HG02840 (cell line): ENCODE measurements around the gene SFTPB.
"Not testable (repeated sequence)": the region's sequence is repeated elsewhere in the genome, so short reads cannot be mapped to it uniquely, and the experiment has no call there.

ENCODE experiments used
- ATAC-seq: cut with Tn5 transposase; IDR thresholded peaks from one replicate; pipeline ENCODE4 v1.9.1; 2021; ENCODE audit warnings: mild to moderate bottlenecking, moderate library complexity, moderate number of reproducible peaks; ENCODE audit not compliant: unreplicated experiment, low FRiP score

Gene SFTPB

GRCh38 chr2:85668009-85668856 is at the start of gene SFTPB:
Gene SFTPB (minus strand): TSS chr2:85668199. CDS start chr2:85668183, 16 bp downstream.
- no peak for ATAC-seq

GRCh38 chr2:85717308-85718008 is 49.5 kb upstream of the SFTPB start:
- ATAC-seq = no peak

GRCh38 chr2:85716346-85716914 is 48.4 kb upstream of the SFTPB start:
- no peak for ATAC-seq

GRCh38 chr2:85714841-85715240 is 46.8 kb upstream of the SFTPB start:
- ATAC-seq = no peak

GRCh38 chr2:85714421-85714820 is 46.4 kb upstream of the SFTPB start:
- not testable (repeated sequence) for ATAC-seq

GRCh38 chr2:85713836-85714235 is 45.8 kb upstream of the SFTPB start:
- ATAC-seq = no peak

- no peak for ATAC-seq
Measured at GRCh38 chr2:85712849-85713612, 45.0 kb upstream of the SFTPB start.

- ATAC-seq = no peak
Measured at GRCh38 chr2:85712336-85712735, 44.3 kb upstream of the SFTPB start.

GRCh38 chr2:85711578-85712060 is 43.6 kb upstream of the SFTPB start:
- ATAC-seq = no peak

GRCh38 chr2:85710687-85711577 is 42.9 kb upstream of the SFTPB start:
- no peak for ATAC-seq

- ATAC-seq = no peak
Measured at GRCh38 chr2:85709401-85709811, 41.4 kb upstream of the SFTPB start.

GRCh38 chr2:85708641-85709040 is 40.6 kb upstream of the SFTPB start:
- ATAC-seq = no peak

- ATAC-seq = no peak
Measured at GRCh38 chr2:85707304-85707703, 39.3 kb upstream of the SFTPB start.

GRCh38 chr2:85706599-85707296 is 38.7 kb upstream of the SFTPB start:
- no peak for ATAC-seq

- no peak for ATAC-seq
Measured at GRCh38 chr2:85706063-85706462, 38.1 kb upstream of the SFTPB start.

GRCh38 chr2:85705680-85706039 is 37.7 kb upstream of the SFTPB start:
- no peak for ATAC-seq

GRCh38 chr2:85704800-85705679 is 37.0 kb upstream of the SFTPB start:
- ATAC-seq = no peak

GRCh38 chr2:85704038-85704437 is 36.0 kb upstream of the SFTPB start:
- ATAC-seq = no peak
